K562 (cell line): ENCODE results near the gene LHPP. TPM values are rescaled to one million over a fixed set of nuclear protein-coding genes. Genes with fewer than 3 reads are reported as not detected.

Experiments used
- ATAC-seq: fragments of 200-7000 bp; cut with Tn5 transposase; 3 replicates; pipeline ENCODE4 v1.9.1; 2020; ENCODE audit warnings: moderate library complexity
- BruUV-seq: library from RNA; stranded (reverse); fragments of 400-500 nt; replicated peaks from 2 replicates; lab custom pipeline; 2021; lab: Mats Ljungman, UMichigan
- CTCF ChIA-PET: fragments of 300-600 bp; formaldehyde crosslinking; extraction: SDS; loops from one replicate; lab custom pipeline; 2021; ENCODE audit warnings: low intra/inter-chr PET ratio; lab: Yijun Ruan, JAX
- POLR2A ChIA-PET: fragments of 300-600, 350-650 bp; sonication (Branson Sonifier 250); formaldehyde crosslinking; extraction: SDS; loops from one replicate; lab custom pipeline; 2021; ENCODE audit warnings: antibody characterized with exemption, inconsistent platforms; lab: Yijun Ruan, JAX
- DNase-seq, 4 experiments: peaks; one replicate each; pipeline versions ENCODE4 v3.0.0 to v3.0.0-alpha.2; 2011 to 2018; ENCODE audit warnings: low spot score in 3 of 4, mixed read lengths in 3 of 4; ENCODE audit errors: extremely low read depth in 1 of 4
- FAIRE-seq: peaks from 2 replicates; lab custom pipeline; 2011; peaks lifted over from hg19 to GRCh38; lab: Jason Lieb, UNC
- H2AFZ ChIP-seq: 2 replicates; pipeline ENCODE4 v1.6.0; 2011; ENCODE audit warnings: low read depth, low read length, control low read depth, inconsistent platforms
- H3K27ac ChIP-seq: fragments of 200-600 bp; 3 replicates; pipeline ENCODE4 v1.8.0; 2011; ENCODE audit warnings: low read depth, mild to moderate bottlenecking, control low read depth, inconsistent platforms, low read length, moderate library complexity, mixed read lengths; ENCODE audit errors: extremely low read depth
- H3K27me3 ChIP-seq, 2 experiments: fragments of 300-600 bp in 1 of 2; 2 replicates in 1 of 2; 3 replicates in 1 of 2; pipeline versions ENCODE4 v1.6.0 to v1.8.0; 2011; ENCODE audit warnings: inconsistent platforms in 2 of 2, low read length in 2 of 2, mild to moderate bottlenecking in 1 of 2, mixed read lengths in 1 of 2, moderate library complexity in 1 of 2; ENCODE audit not compliant: control insufficient read depth in 2 of 2, insufficient read depth in 2 of 2
- H3K36me3 ChIP-seq: fragments of 300-600 bp; 3 replicates; pipeline ENCODE4 v1.8.0; 2011; ENCODE audit warnings: mild to moderate bottlenecking, low read length, inconsistent platforms; ENCODE audit not compliant: control insufficient read depth, insufficient read depth
- H3K4me1 ChIP-seq, 2 experiments: fragments of 200-600 bp in 1 of 2; replicated peaks in 1 of 2; 2 replicates in 1 of 2; 3 replicates in 1 of 2; pipeline versions ENCODE4 v1.5.1 to v1.8.0; 2011; ENCODE audit warnings: inconsistent platforms in 2 of 2, low read length in 2 of 2, mild to moderate bottlenecking in 1 of 2, mixed read lengths in 1 of 2, moderate library complexity in 1 of 2; ENCODE audit not compliant: control insufficient read depth in 2 of 2, insufficient read depth in 2 of 2
- H3K4me2 ChIP-seq: 2 replicates; pipeline ENCODE4 v1.6.1; 2011; ENCODE audit warnings: low read length, control low read depth, inconsistent platforms, mixed read lengths; ENCODE audit not compliant: insufficient read depth
- H3K4me3 ChIP-seq: fragments of 200-600 bp; sonication (generic), shearing (Covaris generic); 2 replicates; pipeline ENCODE4 v1.5.1; 2016; ENCODE audit warnings: control low read depth, inconsistent platforms
- H3K79me2 ChIP-seq: fragments of 200-600 bp; 3 replicates; pipeline ENCODE4 v1.8.0; 2011; ENCODE audit warnings: low read length, inconsistent platforms; ENCODE audit not compliant: control insufficient read depth, insufficient read depth
- H3K9ac ChIP-seq, 2 experiments: 2 replicates each; pipeline versions ENCODE4 v1.6.0 to v1.6.1; 2011; ENCODE audit warnings: low read depth in 2 of 2, low read length in 2 of 2, control low read depth in 1 of 2, inconsistent platforms in 1 of 2, mild to moderate bottlenecking in 1 of 2, mixed read lengths in 1 of 2; ENCODE audit not compliant: insufficient read depth in 1 of 2
- H3K9me1 ChIP-seq: one replicate; pipeline ENCODE4 v1.6.0; 2011; ENCODE audit warnings: inconsistent platforms, mild to moderate bottlenecking, low read length, moderate library complexity; ENCODE audit not compliant: control insufficient read depth, insufficient read depth
- H3K9me3 ChIP-seq: replicated peaks from 2 replicates; pipeline ENCODE4 v1.5.1; 2011; ENCODE audit warnings: low read depth, low read length, inconsistent platforms; ENCODE audit not compliant: control insufficient read depth, insufficient read depth
- H4K20me1 ChIP-seq: replicated peaks from 2 replicates; pipeline ENCODE4 v1.6.1; 2011; ENCODE audit warnings: low read length, inconsistent platforms, mixed read lengths; ENCODE audit not compliant: control insufficient read depth, insufficient read depth
- BCOR ChIP-seq: fragments of 450-650 bp; IDR thresholded peaks from 2 replicates; pipeline ENCODE4 v1.6.1; 2016
- CREM ChIP-seq: IDR thresholded peaks from 2 replicates; pipeline ENCODE4 v1.6.1; 2014; ENCODE audit warnings: antibody characterized with exemption, low read depth
- EWSR1 ChIP-seq: fragments of 450-650 bp; IDR thresholded peaks from 2 replicates; pipeline ENCODE4 v1.6.1; 2018; ENCODE audit warnings: borderline replicate concordance, mild to moderate bottlenecking, low read depth, moderate library complexity; ENCODE audit not compliant: partially characterized antibody
- GTF2E2 ChIP-seq: fragments of 200-800 bp; sonication (Bioruptor generic); IDR thresholded peaks from 2 replicates; pipeline ENCODE4 v1.6.1; 2016; ENCODE audit warnings: missing genetic modification characterization, missing compliant biosample characterization
- SLC30A9 ChIP-seq: fragments of 250-450 bp; sonication (Bioruptor Pico); IDR thresholded peaks from 2 replicates; pipeline ENCODE4 v1.8.0; 2022; ENCODE audit warnings: mild to moderate bottlenecking, moderate library complexity
- STAG1 ChIP-seq: sonication (generic); formaldehyde crosslinking; IDR thresholded peaks from 2 replicates; pipeline ENCODE4 v1.5.0; 2020; ENCODE audit warnings: missing genetic modification reagents, borderline replicate concordance
- YY1 ChIP-seq, 3 experiments: IDR thresholded peaks; 2 replicates each; pipeline ENCODE4 v1.6.1; 2011; ENCODE audit warnings: low read length in 2 of 3, mild to moderate bottlenecking in 2 of 3, moderate library complexity in 2 of 3, borderline replicate concordance in 1 of 3, control low read depth in 1 of 3, low read depth in 1 of 3; ENCODE audit not compliant: insufficient read depth in 3 of 3, insufficient replicate concordance in 2 of 3, control insufficient read depth in 1 of 3, insufficient read length in 1 of 3; ENCODE audit errors: extremely low read depth in 1 of 3
- ZNF232 ChIP-seq: sonication (generic); formaldehyde crosslinking; IDR thresholded peaks from 2 replicates; pipeline ENCODE4 v1.8.0; 2022; ENCODE audit warnings: mild to moderate bottlenecking, missing genetic modification reagents
- ZNF24 ChIP-seq: fragments of 450-650 bp; IDR thresholded peaks from 2 replicates; pipeline ENCODE4 v1.6.1; 2016
- ZNF354B ChIP-seq: fragments of 250-450 bp; sonication (Bioruptor Pico); IDR thresholded peaks from 2 replicates; pipeline ENCODE4 v1.4.0; 2020
- ZNF766 ChIP-seq: fragments of 200-800 bp; sonication (Bioruptor generic); conservative IDR thresholded peaks from 2 replicates; pipeline ENCODE4 v1.6.1; 2016; ENCODE audit warnings: missing genetic modification characterization, missing compliant biosample characterization
- WGBS: fragments of 100-300 bp; shearing (Covaris generic); methylation state at CpG from one replicate; pipeline ENCODE4 v1.1.6; 2016; ENCODE audit warnings: low coverage, mixed read lengths; ENCODE audit not compliant: insufficient coverage; ENCODE audit errors: missing lambda C conversion rate; 5-methylcytosine and 5-hydroxymethylcytosine counted together
- in situ Hi-C: fragments of 300-500 bp; cut with MboI; formaldehyde crosslinking; loops from 4 replicates; pipeline ENCODE4 v1.15.0; 2018; ENCODE audit warnings: inconsistent platforms, mixed read lengths
- intact Hi-C: fragments of 100-400 bp; cut with micrococcal nuclease; formaldehyde crosslinking; loops from 2 replicates; pipeline ENCODE4 v1.14.2; 2022
- polyA plus RNA-seq, 8 experiments: library from polyadenylated mRNA; depleted of rRNA in 4 of 8; stranded (reverse) in 5 of 8; unstranded in 3 of 8; fragments of >200 nt; fragmentation: Nextera tagmentation in 2 of 8; fragmentation: Illumina TruSeq in 1 of 8; extraction: Ambion mirVana in 2 of 8; extraction: Trizol in 1 of 8; gene quantifications; 2 replicates each; pipeline versions ENCODE4 v1.2.1 to v1.2.3, GENCODE V29; 2011 to 2014; ENCODE audit warnings: inconsistent platforms in 1 of 8, missing spikeins in 1 of 8
- total RNA-seq, 7 experiments: library from RNA; depleted of rRNA in 6 of 7; stranded (reverse); fragments of >200 nt in 6 of 7; fragmentation: Illumina TruSeq in 2 of 7; extraction: Trizol in 2 of 7; gene quantifications; 2 replicates each; pipeline versions ENCODE4 v1.2.1 to v1.2.3, GENCODE V29; 2011 to 2021; ENCODE audit warnings: low replicate concordance in 1 of 7

The LHPP gene
- total and polyA plus RNA-seq, 9 of the 15 experiments (the other 6 are each of a cell fraction or from before 2014, with no cell fraction given) = 0.34 to 7.4 (median 3.0) TPM

GRCh38 chr10:124624006-124624405 is 162.4 kb downstream of the LHPP start:
- H3K9me1 ChIP-seq = peaks cover 4% of the 10 kb centered on the region
- peaks cover 7% of the 10 kb centered on the region; the same call in 1 of the 3 replicates for H3K36me3 ChIP-seq
- TF ChIP-seq YY1 (IDR thresholded peaks at IDR 0.05; ENCODE audit: borderline replicate concordance in 1 of 3, control insufficient read depth in 1 of 3, extremely low read depth in 1 of 3, insufficient read depth in 3 of 3, insufficient read length in 1 of 3, insufficient replicate concordance in 2 of 3, low read depth in 1 of 3, low read length in 2 of 3) (no peak), BCOR (no peak)
- 0 out of 3 replicates have a peak, but pooled peaks cover 3% of the 10 kb centered on the region for H3K79me2 ChIP-seq
- in situ Hi-C loops (no loop called here), intact Hi-C loops (no loop called here)
- H3K4me2 ChIP-seq = no peak overlapping the region
- peaks cover 5% of the 10 kb centered on the region; the same call in 1 of the 2 replicates for H4K20me1 ChIP-seq
- no peak for ATAC-seq
- 92% methylated on average over 10 of the region's 13 CpGs for WGBS
- no peaks in the 10 kb centered on the region for H3K9me3 ChIP-seq
- H3K4me1 ChIP-seq = peaks cover 13 to 62% of the 10 kb centered on the region in 2 experiments; a peak in 4 of 5 replicates
- no TSS peak for BruUV-seq
- DNase-seq = no peak
- POLR2A ChIA-PET = interaction anchor here (1.0 kb wide), 1 partner anchor 14 kb away, joined by 4 read pairs; no protein-coding TSS in a partner anchor
- H3K27me3 ChIP-seq = no peaks in the 10 kb centered on the region
- no peak overlapping the region for H2AFZ ChIP-seq
- H3K4me3 ChIP-seq = no peak overlapping the region
- H3K9ac ChIP-seq = no peak overlapping the region
- FAIRE-seq = no peak
- CTCF ChIA-PET = no interaction called here
- no peak overlapping the region for H3K27ac ChIP-seq

- no TSS peak for BruUV-seq
- no peak for TF ChIP-seq SLC30A9
- no peak for TF ChIP-seq ZNF766 (CRISPR knock-in tag)
- no peak for TF ChIP-seq ZNF354B (CRISPR knock-in tag)
- TF ChIP-seq ZNF24 = no peak
- no peak for TF ChIP-seq EWSR1
- TF ChIP-seq ZNF232 (CRISPR knock-in tag) = no peak
- no peak for TF ChIP-seq STAG1 (CRISPR knock-in tag)
- TF ChIP-seq GTF2E2 (tag) = no peak
- TF ChIP-seq CREM = no peak
- TF ChIP-seq, all 486 proteins: peak for 0
- CTCF ChIA-PET = no interaction called here
- in situ Hi-C loops (no loop called here), intact Hi-C loops (no loop called here)
- H3K79me2 ChIP-seq = 0 out of 3 replicates have a peak, but pooled peaks cover 3% of the 10 kb centered on the region
- FAIRE-seq (no peak), DNase-seq (no peak), ATAC-seq (no peak)
- no peaks in the 10 kb centered on the region for H3K27me3 ChIP-seq
- no peak overlapping the region for H2AFZ ChIP-seq
- H3K9me3 ChIP-seq = no peaks in the 10 kb centered on the region
- no peak overlapping the region for H3K4me2 ChIP-seq
- H3K27ac ChIP-seq = no peak overlapping the region
- no peak overlapping the region for H3K4me3 ChIP-seq
- peaks cover 5% of the 10 kb centered on the region; the same call in 1 of the 2 replicates for H4K20me1 ChIP-seq
- H3K4me1 ChIP-seq = peaks cover 13 to 65% of the 10 kb centered on the region in 2 experiments; a peak in 4 of 5 replicates
- H3K9ac ChIP-seq = no peak overlapping the region
- peaks cover 7% of the 10 kb centered on the region; the same call in 1 of the 3 replicates for H3K36me3 ChIP-seq
- POLR2A ChIA-PET = interaction anchor here (1.0 kb wide), 1 partner anchor 14 kb away, joined by 4 read pairs; no protein-coding TSS in a partner anchor
- peaks cover 4% of the 10 kb centered on the region for H3K9me1 ChIP-seq
- WGBS = 97% methylated on average over 5 of the region's 9 CpGs
These were observed 162.8 kb downstream of the LHPP start for GRCh38 chr10:124624466-124624865.
